GM12864 (cell line): Measurements from ENCODE around the gene C2CD4B.
A peak's percentile ranks its signal among the peaks of the same experiment; 100 is the strongest.

Source experiments
- DNase-seq: peaks from one replicate; pipeline ENCODE4 v3.0.0-alpha.2; 2011; ENCODE audit warnings: low read depth
- H3K4me3 ChIP-seq: 2 replicates; pipeline ENCODE4 v1.5.1; 2011; ENCODE audit warnings: mild to moderate bottlenecking, low read depth, low read length, control low read depth
- CTCF ChIP-seq: IDR thresholded peaks from 2 replicates; pipeline ENCODE4 v1.5.1; 2011; ENCODE audit warnings: low read depth, mild to moderate bottlenecking, moderate library complexity, low read length, control low read depth, inconsistent platforms; ENCODE audit errors: missing control alignments

Gene C2CD4B

GRCh38 chr15:62128916-62129315, 36.2 kb downstream of the C2CD4B start:
- DNase-seq = no peak
- H3K4me3 ChIP-seq = no peak overlapping the region
- TF ChIP-seq CTCF = no peak

DNA sequence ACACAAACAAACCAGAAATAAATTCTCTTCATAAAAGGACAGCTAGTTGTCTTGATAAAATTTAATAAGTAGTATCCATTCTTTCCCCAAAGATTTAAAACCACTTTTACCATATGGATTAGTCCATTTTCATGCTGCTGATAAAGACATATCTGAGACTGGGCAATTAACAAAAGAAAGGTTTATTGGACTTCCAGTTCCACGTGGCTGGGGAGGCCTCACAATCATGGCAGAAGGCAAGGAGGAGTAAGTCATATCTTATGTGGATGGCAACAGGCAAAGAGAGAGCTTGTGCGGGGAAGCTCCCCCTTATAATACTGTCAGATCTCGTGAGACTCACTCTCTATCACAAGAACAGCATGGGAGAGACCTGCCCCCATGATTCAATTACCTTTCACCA, 38.7 kb downstream of the C2CD4B start:
- no peak for DNase-seq
- TF ChIP-seq CTCF = no peak
- H3K4me3 ChIP-seq = no peak overlapping the region

GRCh38 chr15:62125773-62126172, 39.3 kb downstream of the C2CD4B start:
- H3K4me3 ChIP-seq = no peak overlapping the region
- peak; percentile 49 for TF ChIP-seq CTCF
- no peak for DNase-seq

DNA sequence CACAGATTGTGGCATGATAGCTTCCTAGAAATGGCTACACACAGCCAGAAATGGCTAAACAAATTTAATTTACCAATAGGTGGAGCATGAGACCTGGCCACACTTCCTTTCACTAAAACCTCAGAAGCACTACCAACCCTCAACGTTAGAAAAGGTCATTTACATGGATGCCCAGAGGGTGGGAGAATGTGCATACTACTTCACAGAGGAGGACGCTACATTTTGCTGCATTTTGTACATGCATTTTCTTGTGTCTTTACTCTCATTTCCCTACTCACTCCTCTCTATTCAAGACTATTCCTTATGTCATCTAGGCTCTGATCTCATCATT, 40.1 kb downstream of the C2CD4B start:
- no peak for DNase-seq
- H3K4me3 ChIP-seq = no peak overlapping the region
- TF ChIP-seq CTCF = no peak

DNA sequence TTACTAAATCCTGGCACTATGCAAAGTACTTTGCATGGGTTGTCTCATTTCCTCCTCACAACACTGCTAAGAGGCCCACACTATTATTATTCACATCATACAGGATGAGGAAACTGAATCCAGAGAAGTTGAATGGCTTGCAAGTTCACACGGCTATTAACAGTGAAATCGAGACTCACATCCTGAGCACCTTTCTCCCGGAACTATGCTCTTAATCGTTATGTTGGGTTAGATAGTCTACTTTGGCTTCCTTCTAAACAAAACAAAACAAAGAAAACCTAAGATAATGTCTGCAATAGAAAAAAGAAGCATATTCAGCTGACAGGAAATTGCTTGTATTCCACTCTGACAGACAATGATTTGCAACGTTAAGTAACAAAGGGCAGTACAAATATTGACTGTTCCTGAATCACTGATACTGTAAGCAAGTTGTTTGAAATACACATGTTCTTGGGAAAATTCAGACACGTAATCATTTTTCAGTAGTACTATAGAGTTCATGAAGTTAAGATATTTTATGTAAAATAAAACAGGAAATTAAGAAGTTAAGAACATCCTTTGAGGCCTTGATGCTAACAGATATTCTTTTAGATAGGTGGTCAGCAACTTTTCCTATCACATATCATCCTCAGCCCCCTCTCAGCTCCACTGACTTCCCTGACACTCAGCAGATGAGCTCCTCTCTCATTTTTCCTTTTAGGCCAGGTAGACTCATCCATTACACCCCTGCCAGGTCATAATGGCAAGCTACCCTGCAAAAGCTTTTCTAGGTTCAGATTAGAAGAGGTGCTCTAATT, 40.7 kb downstream of the C2CD4B start:
- no peak overlapping the region for H3K4me3 ChIP-seq
- TF ChIP-seq CTCF = no peak
- no peak for DNase-seq

GRCh38 chr15:62122249-62122648, 42.8 kb downstream of the C2CD4B start:
- TF ChIP-seq CTCF = no peak
- no peak for DNase-seq
- H3K4me3 ChIP-seq = no peak overlapping the region
